Astrocyte of the cerebellum (primary cell): ENCODE data around the gene HLCS.

Experiments
- DNase-seq: peaks from one replicate; pipeline ENCODE4 v3.0.0-alpha.2; 2011; ENCODE audit warnings: low read depth
- H3K4me3 ChIP-seq: 2 replicates; pipeline ENCODE4 v1.5.1; 2011; ENCODE audit warnings: mild to moderate bottlenecking, low read depth, low read length, moderate library complexity
- in situ Hi-C: cut with HindIII; loops from 2 replicates; pipeline ENCODE4 v1.10.0; 2017; ENCODE audit warnings: low sequenced_read_pairs
- TF ChIP-seq, protein P1 (sequence below): IDR thresholded peaks from 2 replicates; pipeline ENCODE4 v1.5.1; 2012; ENCODE audit warnings: low read length, low read depth, moderate library complexity, mild to moderate bottlenecking; ENCODE audit errors: missing control alignments

The HLCS gene

DNA sequence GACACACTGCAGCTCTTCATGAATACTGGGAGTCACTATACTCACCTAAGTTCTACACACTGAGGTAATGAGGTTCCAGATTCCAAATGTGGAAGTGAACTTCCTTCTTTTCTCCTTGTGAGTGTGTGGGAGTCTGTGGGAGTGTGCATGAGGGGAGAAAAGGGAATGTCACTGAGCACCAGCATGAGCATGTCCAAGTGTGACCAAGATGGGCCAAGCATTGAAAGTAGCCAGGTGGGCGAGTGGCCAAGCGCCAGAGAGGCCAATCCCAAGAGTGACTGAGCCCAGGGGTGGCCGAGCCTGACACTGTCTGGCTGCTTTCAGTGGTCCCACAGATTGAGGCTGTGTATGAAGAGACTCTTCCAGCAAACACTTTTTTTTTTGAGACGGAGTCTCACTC, 132.3 kb downstream of the HLCS start:
- DNase-seq, result no peak
- TF ChIP-seq, protein P1, sequence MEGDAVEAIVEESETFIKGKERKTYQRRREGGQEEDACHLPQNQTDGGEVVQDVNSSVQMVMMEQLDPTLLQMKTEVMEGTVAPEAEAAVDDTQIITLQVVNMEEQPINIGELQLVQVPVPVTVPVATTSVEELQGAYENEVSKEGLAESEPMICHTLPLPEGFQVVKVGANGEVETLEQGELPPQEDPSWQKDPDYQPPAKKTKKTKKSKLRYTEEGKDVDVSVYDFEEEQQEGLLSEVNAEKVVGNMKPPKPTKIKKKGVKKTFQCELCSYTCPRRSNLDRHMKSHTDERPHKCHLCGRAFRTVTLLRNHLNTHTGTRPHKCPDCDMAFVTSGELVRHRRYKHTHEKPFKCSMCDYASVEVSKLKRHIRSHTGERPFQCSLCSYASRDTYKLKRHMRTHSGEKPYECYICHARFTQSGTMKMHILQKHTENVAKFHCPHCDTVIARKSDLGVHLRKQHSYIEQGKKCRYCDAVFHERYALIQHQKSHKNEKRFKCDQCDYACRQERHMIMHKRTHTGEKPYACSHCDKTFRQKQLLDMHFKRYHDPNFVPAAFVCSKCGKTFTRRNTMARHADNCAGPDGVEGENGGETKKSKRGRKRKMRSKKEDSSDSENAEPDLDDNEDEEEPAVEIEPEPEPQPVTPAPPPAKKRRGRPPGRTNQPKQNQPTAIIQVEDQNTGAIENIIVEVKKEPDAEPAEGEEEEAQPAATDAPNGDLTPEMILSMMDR, result no peak
- H3K4me3 ChIP-seq, result no peak overlapping the region
- in situ Hi-C loops, result no loop called here

DNA sequence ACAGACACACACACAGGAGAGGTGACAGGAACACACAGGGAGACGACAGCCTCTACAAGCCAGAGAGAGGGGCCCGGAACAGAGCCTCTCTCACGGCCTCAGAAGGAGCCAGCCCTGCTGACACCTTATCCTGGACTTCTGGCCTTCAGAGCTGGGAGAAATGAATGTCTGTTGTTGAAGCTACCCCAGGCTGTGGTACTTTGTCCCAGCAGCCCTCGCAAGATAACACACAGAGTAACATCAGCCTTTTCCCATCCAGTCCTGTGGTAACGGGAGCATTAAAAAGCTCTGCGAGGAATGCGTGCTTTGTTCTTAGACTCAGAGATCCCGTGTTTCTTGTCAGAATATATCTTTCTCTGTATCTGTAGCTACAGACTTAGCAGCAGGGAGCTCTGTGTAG, 136.4 kb downstream of the HLCS start:
- in situ Hi-C loops, result no loop called here
- TF ChIP-seq, protein P1, result no peak
- no peak overlapping the region for H3K4me3 ChIP-seq
- DNase-seq, result no peak

DNA sequence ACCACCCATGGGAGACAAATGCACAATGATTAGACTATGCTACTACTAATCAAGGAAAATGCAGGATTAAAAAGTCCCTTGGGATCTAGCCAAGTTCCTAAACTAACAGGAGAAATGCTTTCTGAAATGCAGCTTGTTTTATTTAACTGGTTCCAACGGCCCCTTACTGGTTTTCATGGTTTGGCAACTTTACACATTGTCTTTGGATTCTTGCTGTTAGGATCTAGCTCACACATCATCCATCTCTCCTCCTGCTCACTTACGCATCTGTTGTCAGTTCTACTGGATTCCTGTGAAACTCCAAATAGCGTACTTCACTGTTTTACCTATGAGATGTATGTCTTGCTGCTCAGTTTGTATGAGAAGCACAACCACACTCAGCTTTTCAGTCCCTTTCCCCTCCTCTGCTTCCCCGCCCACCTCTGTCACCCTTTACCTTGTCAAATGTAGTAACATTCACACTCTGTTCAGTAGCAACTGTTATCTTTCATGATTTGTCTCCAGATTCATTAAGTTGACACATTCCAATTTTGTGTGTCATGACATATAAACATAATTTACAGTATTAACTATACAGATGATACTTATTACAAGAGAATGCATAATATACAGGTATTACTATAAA, 137.5 kb downstream of the HLCS start:
- DNase-seq, result no peak
- TF ChIP-seq, protein P1, result no peak
- no peak overlapping the region for H3K4me3 ChIP-seq
- in situ Hi-C loops, result no loop called here

DNA sequence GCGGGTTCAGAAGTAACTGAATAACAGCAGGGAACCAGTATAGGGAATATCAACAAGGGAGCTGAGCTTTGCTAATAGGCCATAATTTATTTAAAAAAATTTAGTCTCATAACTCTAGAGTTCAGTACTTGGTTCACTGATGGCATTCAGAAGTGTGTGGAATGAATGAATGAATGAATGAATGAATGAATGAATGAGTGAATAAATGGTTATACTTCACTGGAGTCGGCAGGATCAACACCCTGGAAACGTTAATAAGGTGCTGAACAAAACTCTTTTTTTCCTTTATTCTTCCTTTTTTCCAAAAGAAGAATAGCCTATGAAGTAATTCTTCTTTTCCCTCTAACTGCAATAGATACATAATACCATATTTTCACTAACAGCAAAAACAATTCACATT, 138.3 kb downstream of the HLCS start:
- in situ Hi-C loops, result no loop called here
- TF ChIP-seq, protein P1, result no peak
- no peak overlapping the region for H3K4me3 ChIP-seq
- DNase-seq, result no peak

DNA sequence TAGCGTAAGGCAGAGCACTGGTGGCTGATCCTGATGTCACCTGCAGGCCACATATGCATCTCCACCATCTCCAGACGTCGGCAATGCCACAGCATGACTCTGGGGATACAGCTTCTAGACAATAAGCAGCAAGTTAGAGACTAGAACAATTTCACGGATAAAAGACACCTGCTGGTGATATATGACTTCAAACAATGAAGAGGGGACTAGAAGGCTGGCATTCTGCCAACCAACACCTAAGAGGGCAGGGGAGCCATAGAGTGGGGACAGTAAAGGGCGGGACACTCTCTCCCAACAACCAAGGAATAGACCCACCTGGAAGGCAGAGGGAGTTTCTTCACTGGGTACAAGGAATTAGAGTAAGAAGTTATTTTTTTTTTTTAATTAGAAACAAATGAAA, 140.8 kb downstream of the HLCS start:
- DNase-seq, result no peak
- no peak overlapping the region for H3K4me3 ChIP-seq
- in situ Hi-C loops, result no loop called here

DNA sequence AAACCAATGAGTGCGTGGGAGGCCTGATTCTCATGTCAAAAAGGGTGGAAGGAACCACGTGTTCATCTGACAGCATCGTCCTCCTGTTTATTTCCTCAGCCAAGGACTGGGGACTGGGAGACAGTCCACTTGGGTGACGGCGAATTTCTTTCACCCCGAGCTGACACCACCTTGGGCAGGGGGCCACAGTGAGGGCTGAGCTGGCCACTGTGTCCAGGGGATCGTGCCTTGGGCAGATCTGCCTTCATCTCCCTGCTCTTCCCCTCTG, 145.5 kb downstream of the HLCS start:
- TF ChIP-seq, protein P1, result no peak
- H3K4me3 ChIP-seq, result no peak overlapping the region
- in situ Hi-C loops, result no loop called here
- DNase-seq, result no peak

More for the DNA sequence above, 140.8 kb downstream of the HLCS start:
- TF ChIP-seq, protein P1, result no peak
